Body of pancreas (tissue), 4 donors: ENCODE measurements around the gene MYO18B. TPM values are rescaled to one million over a fixed set of nuclear protein-coding genes. Genes with fewer than 3 reads are reported as not detected.

ENCODE experiments used
- ATAC-seq: fragments of 150-250 bp; one replicate; pipeline ENCODE4 v1.9.1; 2016
- DNase-seq, 4 donors: peaks; one replicate each; pipeline ENCODE4 v3.0.0-alpha.2; 2019
- H3K27ac ChIP-seq, 4 donors: fragments of 200-600 bp; sonication (generic); 1 replicate in 3 of 4; 2 replicates in 1 of 4; pipeline versions ENCODE4 v1.5.1 to v1.6.1; 2016 to 2019; ENCODE audit warnings: mild to moderate bottlenecking in 1 of 4, mixed read lengths in 1 of 4, moderate library complexity in 1 of 4
- H3K27me3 ChIP-seq, 2 donors: fragments of 200-600 bp; sonication (generic); one replicate each; pipeline ENCODE4 v1.6.0; 2016; ENCODE audit warnings: mild to moderate bottlenecking in 1 of 2
- H3K36me3 ChIP-seq, 2 donors: fragments of 200-600 bp; sonication (generic); replicated peaks in 1 of 2; 2 replicates each; pipeline ENCODE4 v1.5.1; 2016; ENCODE audit warnings: low read depth in 2 of 2; ENCODE audit not compliant: insufficient read depth in 1 of 2
- H3K4me1 ChIP-seq: fragments of 200-600 bp; sonication (generic); one replicate; pipeline ENCODE4 v1.6.0; 2016
- H3K4me3 ChIP-seq, 2 donors: fragments of 200-600 bp; sonication (generic); 1 replicate in 1 of 2; 2 replicates in 1 of 2; pipeline ENCODE4 v1.5.1; 2016 to 2019
- H3K9me3 ChIP-seq, 3 donors: fragments of 200-600 bp; sonication (generic); 1 replicate in 2 of 3; 2 replicates in 1 of 3; pipeline ENCODE4 v1.5.1; 2016
- POLR2A ChIP-seq, 3 donors: fragments of 450-650 bp; IDR thresholded peaks; one replicate each; pipeline ENCODE4 v1.6.1; 2016; ENCODE audit warnings: antibody characterized with exemption in 3 of 3, mild to moderate bottlenecking in 2 of 3
- WGBS, 2 donors: methylation state at CpG; one replicate each; pipeline ENCODE4 v1.1.5; 2017; 5-methylcytosine and 5-hydroxymethylcytosine counted together
- intact Hi-C: fragments of 100-400 bp; cut with DNase I; formaldehyde crosslinking; loops from one replicate; pipeline ENCODE4 v1.15.1; 2023
- total RNA-seq, 2 donors: library from RNA; depleted of rRNA; stranded (reverse); fragments of >200 nt; gene quantifications; one replicate each; pipeline ENCODE4 v1.1.0, GENCODE V29; 2016
- TF ChIP-seq, protein P1 (sequence below), 7 experiments: fragments of 450-650 bp in 4 of 7; fragments of 200-600 bp in 3 of 7; sonication (generic) in 3 of 7; IDR thresholded peaks; one replicate each; pipeline ENCODE4 v1.5.1; 2016 to 2019; ENCODE audit warnings: antibody characterized with exemption in 7 of 7

MYO18B gene
- total RNA-seq, 2 donors from 2014 or later: 1.3 TPM; not detected in 1

DNA sequence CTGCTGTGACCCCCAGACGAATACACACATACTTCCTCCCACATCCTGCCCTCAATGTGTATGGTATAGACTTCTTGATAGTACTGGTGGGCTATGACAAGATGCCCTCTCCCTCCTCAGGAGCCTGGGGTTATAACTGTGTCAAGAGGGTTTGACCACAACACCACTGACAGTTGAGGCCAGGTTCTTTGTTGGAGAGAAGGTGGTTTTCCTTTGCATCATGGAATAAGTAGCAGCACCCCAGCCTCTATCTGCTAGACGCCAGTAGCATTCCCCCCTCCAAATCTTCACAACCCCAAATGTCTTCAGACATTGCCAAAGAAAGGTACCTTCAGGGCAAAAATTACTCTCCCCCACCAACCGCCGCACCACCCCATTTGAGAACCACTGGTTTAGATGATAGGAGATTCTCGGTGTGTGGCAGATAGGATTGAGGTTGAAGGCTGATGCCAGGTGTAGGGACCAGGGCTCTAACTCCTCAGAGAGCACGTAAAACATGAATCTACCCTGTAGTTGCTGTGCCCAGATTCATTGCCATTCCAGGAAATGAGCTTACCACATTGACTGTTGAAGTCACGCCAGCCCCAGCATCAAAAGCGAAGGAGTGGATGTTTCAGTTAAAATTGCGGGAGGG, 5.5 kb upstream of the MYO18B start:
- H3K27ac ChIP-seq: no peak overlapping the region
- intact Hi-C loops: no loop called here
- H3K9me3 ChIP-seq: no peaks in the 10 kb centered on the region
- TF ChIP-seq, protein P1, sequence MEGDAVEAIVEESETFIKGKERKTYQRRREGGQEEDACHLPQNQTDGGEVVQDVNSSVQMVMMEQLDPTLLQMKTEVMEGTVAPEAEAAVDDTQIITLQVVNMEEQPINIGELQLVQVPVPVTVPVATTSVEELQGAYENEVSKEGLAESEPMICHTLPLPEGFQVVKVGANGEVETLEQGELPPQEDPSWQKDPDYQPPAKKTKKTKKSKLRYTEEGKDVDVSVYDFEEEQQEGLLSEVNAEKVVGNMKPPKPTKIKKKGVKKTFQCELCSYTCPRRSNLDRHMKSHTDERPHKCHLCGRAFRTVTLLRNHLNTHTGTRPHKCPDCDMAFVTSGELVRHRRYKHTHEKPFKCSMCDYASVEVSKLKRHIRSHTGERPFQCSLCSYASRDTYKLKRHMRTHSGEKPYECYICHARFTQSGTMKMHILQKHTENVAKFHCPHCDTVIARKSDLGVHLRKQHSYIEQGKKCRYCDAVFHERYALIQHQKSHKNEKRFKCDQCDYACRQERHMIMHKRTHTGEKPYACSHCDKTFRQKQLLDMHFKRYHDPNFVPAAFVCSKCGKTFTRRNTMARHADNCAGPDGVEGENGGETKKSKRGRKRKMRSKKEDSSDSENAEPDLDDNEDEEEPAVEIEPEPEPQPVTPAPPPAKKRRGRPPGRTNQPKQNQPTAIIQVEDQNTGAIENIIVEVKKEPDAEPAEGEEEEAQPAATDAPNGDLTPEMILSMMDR (IDR thresholded peaks at IDR 0.05): no peak
- TF ChIP-seq POLR2A (IDR thresholded peaks at IDR 0.05): no peak
- H3K4me3 ChIP-seq: no peak overlapping the region
- H3K4me1 ChIP-seq: no peaks in the 10 kb centered on the region
- 62 to 85% methylated on average over 9 of the region's 9 CpGs for WGBS, 2 donors
- H3K27me3 ChIP-seq: no peaks in the 10 kb centered on the region
- DNase-seq (no peak), ATAC-seq (no peak)
- no peaks in the 10 kb centered on the region for H3K36me3 ChIP-seq

DNA sequence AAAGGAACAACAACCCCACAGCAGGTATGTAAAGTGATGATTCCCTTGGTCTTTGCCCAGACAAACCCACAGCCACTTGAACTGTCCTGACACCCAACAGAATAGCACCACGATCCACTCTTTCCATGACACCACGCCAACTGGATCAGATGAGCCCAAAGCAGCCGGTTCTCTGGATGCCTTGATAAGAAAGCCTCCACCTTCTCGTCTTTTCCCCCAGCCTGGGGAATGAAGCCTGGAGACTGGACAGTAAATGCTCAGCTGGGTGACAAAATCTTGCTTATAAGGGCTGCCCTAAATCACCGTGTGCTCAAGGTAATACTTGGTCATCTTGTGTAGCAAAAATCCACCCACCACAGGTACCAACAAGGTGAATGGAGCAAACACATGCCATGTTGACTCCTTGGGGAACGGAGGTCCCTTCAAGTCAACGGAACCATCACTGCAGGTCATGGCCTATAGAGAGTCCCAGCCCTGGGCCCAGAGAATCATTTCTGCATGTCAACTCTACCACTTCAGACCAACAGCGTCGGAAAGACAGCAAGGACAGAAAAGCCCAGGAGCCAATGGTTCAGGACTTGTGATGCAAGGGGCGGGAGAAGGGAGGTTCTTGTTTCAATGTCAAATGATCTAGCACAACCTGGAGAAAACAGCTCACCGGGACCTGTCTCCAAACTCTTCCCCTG, 2.2 kb upstream of the MYO18B start:
- Histone ChIP-seq H3K27ac (no peak overlapping the region), H3K4me3 (no peak overlapping the region), H3K4me1 (no peaks in the 10 kb centered on the region), H3K9me3 (no peaks in the 10 kb centered on the region), H3K36me3 (no peaks in the 10 kb centered on the region), H3K27me3 (no peaks in the 10 kb centered on the region)
- no peak for TF ChIP-seq POLR2A (IDR thresholded peaks at IDR 0.05)
- TF ChIP-seq, protein P1 (IDR thresholded peaks at IDR 0.05): no peak
- 70 to 84% methylated on average over 11 of the region's 11 CpGs for WGBS, 2 donors
- ATAC-seq (no peak), DNase-seq (no peak)
- intact Hi-C loops: no loop called here

DNA sequence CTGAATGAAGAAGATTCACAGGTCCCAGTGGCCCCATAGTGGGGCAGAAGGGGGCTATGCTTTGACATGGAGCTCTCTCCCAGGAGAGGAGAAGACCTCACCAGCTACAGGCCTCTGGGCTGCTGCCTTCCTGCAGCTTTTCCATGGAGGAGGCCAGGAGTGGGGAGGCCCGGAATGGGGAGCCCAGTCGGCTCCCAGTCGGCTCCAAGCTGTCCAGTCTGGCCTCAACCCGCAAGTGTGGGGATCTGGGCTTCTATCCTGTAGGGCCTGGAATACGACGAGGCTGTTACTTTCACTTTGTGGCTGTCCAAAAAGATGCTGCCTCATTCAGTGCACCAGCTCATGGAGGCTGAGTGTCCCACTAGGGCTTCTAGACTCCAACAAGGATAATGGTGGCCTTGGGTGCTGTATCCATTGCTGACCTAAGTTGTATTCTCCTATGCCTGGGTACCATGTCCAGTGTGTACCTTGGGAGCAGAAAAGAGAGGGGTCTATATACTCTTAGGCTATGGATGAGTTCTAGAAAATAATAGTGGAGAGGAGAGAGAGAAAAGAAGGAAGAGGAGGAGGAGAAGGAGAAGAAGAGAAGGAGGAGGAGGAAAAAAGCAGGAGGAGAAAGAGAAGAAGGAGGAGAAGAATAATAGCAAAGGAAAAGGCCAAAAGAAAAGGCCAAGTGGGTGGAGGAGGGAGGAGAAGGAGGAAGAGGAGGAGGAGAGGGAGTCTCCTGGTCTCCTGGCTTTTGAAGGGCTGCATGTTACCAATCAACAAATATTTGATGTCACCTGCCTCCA, 1.1 kb downstream of the MYO18B start:
- intact Hi-C loops: no loop called here
- no peak for ATAC-seq
- H3K27me3 ChIP-seq: no peaks in the 10 kb centered on the region
- no peak overlapping the region for H3K4me3 ChIP-seq
- H3K4me1 ChIP-seq: no peaks in the 10 kb centered on the region
- no peak for DNase-seq
- no peak overlapping the region for H3K27ac ChIP-seq
- no peak for TF ChIP-seq POLR2A (IDR thresholded peaks at IDR 0.05)
- TF ChIP-seq, protein P1 (IDR thresholded peaks at IDR 0.05): no peak
- 70 to 81% methylated on average over 3 to 6 of the region's 6 CpGs for WGBS, 2 donors
- no peaks in the 10 kb centered on the region for H3K9me3 ChIP-seq
- no peaks in the 10 kb centered on the region for H3K36me3 ChIP-seq

DNA sequence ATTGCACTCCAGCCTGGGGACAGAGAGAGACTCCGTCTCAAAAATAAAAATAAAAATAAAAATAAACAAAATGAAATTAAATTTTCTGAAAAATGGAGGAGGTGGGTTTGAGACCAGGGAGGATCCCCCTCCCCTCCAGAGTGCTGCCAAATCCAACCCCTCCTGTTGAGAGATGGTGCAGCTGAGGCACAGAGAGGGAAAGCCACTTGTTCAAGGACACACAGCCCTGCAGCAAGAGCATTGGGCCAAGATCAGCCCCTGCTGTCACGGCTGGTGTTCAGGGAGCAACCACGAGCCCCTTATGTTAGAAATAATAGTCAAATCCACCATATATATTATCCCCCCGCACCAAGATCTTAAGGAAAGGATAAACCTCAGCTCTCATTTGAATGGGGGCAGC, 2.7 kb downstream of the MYO18B start:
- TF ChIP-seq, protein P1 (IDR thresholded peaks at IDR 0.05): no peak
- no peak for TF ChIP-seq POLR2A (IDR thresholded peaks at IDR 0.05)
- intact Hi-C loops: no loop called here
- no peaks in the 10 kb centered on the region for H3K4me1 ChIP-seq
- DNase-seq (no peak), ATAC-seq (no peak)
- H3K27me3 ChIP-seq: no peaks in the 10 kb centered on the region
- no peaks in the 10 kb centered on the region for H3K36me3 ChIP-seq
- H3K27ac ChIP-seq: no peak overlapping the region
- no peak overlapping the region for H3K4me3 ChIP-seq
- H3K9me3 ChIP-seq: no peaks in the 10 kb centered on the region
- WGBS, 2 donors: 73 to 75% methylated on average over 4 of the region's 4 CpGs
